Gastroesophageal sphincter (tissue), 3 donors: Measurements from ENCODE around the gene SP140L.

ENCODE experiments used
- POLR2A ChIP-seq, 2 donors: fragments of 450-650 bp; IDR thresholded peaks; one replicate each; pipeline ENCODE4 v1.6.1; 2017; ENCODE audit warnings: antibody characterized with exemption in 2 of 2, mild to moderate bottlenecking in 2 of 2, moderate library complexity in 1 of 2
- POLR2AphosphoS5 ChIP-seq: sonication (generic); formaldehyde crosslinking; IDR thresholded peaks from one replicate; pipeline ENCODE4 v1.6.1; 2017; ENCODE audit warnings: antibody characterized with exemption
- TF ChIP-seq, protein P1 (sequence below), 4 experiments: fragments of 200-600 bp in 2 of 4; fragments of 450-650 bp in 2 of 4; sonication (generic) in 1 of 4; IDR thresholded peaks; one replicate each; pipeline ENCODE4 v1.5.1; 2017 to 2019; ENCODE audit warnings: antibody characterized with exemption in 4 of 4, mild to moderate bottlenecking in 2 of 4, moderate library complexity in 2 of 4

GRCh38 chr2:230335864-230336506 lies 9.0 kb downstream of the SP140L start:
- TF ChIP-seq, protein P1, sequence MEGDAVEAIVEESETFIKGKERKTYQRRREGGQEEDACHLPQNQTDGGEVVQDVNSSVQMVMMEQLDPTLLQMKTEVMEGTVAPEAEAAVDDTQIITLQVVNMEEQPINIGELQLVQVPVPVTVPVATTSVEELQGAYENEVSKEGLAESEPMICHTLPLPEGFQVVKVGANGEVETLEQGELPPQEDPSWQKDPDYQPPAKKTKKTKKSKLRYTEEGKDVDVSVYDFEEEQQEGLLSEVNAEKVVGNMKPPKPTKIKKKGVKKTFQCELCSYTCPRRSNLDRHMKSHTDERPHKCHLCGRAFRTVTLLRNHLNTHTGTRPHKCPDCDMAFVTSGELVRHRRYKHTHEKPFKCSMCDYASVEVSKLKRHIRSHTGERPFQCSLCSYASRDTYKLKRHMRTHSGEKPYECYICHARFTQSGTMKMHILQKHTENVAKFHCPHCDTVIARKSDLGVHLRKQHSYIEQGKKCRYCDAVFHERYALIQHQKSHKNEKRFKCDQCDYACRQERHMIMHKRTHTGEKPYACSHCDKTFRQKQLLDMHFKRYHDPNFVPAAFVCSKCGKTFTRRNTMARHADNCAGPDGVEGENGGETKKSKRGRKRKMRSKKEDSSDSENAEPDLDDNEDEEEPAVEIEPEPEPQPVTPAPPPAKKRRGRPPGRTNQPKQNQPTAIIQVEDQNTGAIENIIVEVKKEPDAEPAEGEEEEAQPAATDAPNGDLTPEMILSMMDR (IDR thresholded peaks at IDR 0.05): no peak
- TF ChIP-seq POLR2A (IDR thresholded peaks at IDR 0.05): no peak
- TF ChIP-seq POLR2AphosphoS5: no peak
